ENCODE results near the gene CTNNA1.

GRCh38 chr5:138956801-138957200, 203.6 kb downstream of the CTNNA1 start:
- TF ChIP-seq TAF1 (IDR thresholded peaks at IDR 0.05; ENCODE audit: borderline replicate concordance, low read depth, low read length) (no peak), POLR2A (IDR thresholded peaks at IDR 0.05; ENCODE audit: low read depth, low read length) (no peak), POLR2AphosphoS5 (IDR thresholded peaks at IDR 0.05; ENCODE audit: low read depth, low read length) (no peak)

All from GM12892 (cell line).